Esophagus muscularis mucosa (tissue), 4 donors: ENCODE results near the gene GALNT18.

ENCODE experiments used
- CTCF ChIP-seq, 3 experiments: fragments of 200-600 bp in 2 of 3; fragments of 450-650 bp in 1 of 3; sonication (generic) in 2 of 3; IDR thresholded peaks; one replicate each; pipeline ENCODE4 v1.5.1; 2017 to 2019; ENCODE audit warnings: antibody characterized with exemption in 3 of 3, mild to moderate bottlenecking in 2 of 3, moderate library complexity in 1 of 3
- EP300 ChIP-seq: sonication (generic); formaldehyde crosslinking; IDR thresholded peaks from one replicate; pipeline ENCODE4 v1.6.1; 2017; ENCODE audit warnings: antibody characterized with exemption
- POLR2A ChIP-seq: fragments of 450-650 bp; IDR thresholded peaks from one replicate; pipeline ENCODE4 v1.6.1; 2017; ENCODE audit warnings: antibody characterized with exemption, moderate library complexity, mild to moderate bottlenecking, low read depth
- POLR2AphosphoS5 ChIP-seq, 2 donors: sonication (generic); formaldehyde crosslinking; IDR thresholded peaks; one replicate each; pipeline ENCODE4 v1.6.1; 2017; ENCODE audit warnings: antibody characterized with exemption in 2 of 2

GRCh38 chr11:11494348-11494747 is 127.5 kb downstream of the GALNT18 start:
- TF ChIP-seq POLR2AphosphoS5 (IDR thresholded peaks at IDR 0.05) = no peak
- no peak for TF ChIP-seq POLR2A
- TF ChIP-seq CTCF (IDR thresholded peaks at IDR 0.05) = no peak
- TF ChIP-seq EP300 = no peak
